LoVo (cell line): ENCODE results near the gene SHKBP1.
"Not testable (repeated sequence)": the region's sequence is repeated elsewhere in the genome, so short reads cannot be mapped to it uniquely, and the experiment has no call there.

Source experiments
- DNase-seq: peaks from one replicate; pipeline ENCODE4 v3.0.0-alpha.2; 2016; ENCODE audit warnings: low spot score

Gene SHKBP1

DNA sequence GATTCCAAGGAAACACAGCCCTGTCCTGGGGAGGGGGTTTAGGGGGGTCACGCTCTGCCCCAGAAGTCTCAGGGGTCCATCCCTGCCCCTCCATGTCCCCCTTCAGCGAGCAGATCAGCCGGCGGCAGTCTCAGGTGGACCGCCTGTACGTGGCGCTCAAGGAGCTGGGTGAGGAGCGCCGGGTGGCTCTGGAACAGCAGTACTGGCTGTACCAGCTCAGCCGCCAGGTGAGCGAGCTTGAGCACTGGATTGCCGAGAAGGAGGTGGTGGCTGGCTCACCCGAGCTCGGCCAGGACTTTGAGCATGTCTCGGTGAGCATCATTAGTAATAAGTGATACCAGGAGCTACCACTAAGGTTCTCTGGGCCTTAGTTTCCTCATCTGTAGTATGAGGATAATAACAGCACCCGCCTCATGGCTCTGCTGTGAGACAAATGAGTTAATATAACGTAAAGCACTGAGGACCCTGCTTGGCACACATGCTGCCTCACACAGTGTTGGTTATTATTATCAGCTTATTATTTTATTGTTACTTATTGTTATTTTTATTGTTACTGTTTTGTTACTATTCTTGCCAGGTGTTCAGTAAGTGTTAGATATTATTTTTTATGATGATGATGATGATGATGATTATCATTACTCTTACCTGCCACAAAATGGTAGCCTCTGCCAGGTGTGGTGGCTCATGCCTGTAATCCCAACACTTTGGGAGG, 20.5 kb upstream of the SHKBP1 start:
- no peak for DNase-seq

DNA sequence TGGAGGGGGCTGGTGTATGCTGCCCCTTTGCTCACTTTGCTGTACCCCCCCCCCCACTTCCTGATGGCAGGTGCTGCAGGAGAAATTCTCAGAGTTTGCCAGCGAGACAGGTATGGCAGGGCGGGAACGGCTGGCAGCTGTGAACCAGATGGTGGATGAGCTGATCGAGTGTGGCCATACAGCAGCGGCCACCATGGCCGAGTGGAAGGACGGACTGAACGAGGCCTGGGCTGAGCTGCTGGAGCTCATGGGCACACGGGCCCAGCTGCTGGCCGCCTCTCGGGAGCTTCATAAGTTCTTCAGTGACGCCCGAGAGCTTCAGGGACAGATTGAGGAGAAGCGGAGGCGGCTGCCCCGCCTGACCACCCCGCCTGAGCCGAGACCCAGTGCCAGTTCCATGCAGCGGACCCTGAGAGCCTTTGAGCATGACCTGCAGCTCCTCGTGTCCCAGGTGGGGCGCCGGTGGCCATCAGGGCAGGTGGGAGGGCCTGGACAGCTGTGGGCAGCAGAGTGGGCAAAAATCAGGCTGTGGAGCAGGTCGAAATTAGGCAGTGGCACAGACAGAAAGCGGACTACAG, 19.6 kb upstream of the SHKBP1 start:
- no peak for DNase-seq

DNA sequence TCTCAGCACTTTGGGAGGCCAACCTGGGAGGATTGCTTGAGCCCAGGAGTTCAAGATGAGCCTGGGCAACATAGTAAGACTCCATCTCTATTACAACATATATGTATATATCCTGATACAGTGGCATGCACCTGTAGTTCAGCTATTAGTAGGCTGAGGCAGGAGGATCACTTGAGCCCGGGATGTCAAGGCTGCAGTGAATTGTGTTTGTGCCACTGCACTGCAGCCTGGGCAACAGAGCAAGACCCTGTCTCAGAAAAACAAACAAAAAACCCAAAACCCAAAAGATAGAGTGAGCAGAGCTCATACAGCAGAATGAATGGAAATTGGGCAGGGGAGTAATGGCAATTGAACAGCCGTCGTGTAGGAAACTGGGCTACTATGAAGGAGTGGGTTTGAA, 17.3 kb upstream of the SHKBP1 start:
- DNase-seq: no peak

DNA sequence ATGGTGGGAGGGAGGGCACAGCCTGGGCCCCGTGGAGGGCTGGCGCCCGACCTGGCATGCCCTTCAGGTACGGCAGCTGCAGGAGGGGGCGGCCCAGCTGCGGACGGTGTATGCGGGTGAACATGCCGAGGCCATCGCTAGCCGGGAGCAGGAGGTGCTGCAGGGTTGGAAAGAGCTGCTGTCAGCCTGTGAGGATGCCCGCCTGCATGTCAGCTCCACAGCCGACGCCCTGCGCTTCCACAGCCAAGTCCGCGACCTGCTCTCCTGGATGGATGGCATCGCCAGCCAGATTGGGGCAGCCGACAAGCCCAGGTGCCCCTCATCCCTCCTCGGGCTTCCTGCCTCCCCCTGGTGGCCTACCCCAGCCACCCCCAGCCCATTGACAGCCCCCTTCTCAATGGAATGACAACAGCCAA, 16.6 kb upstream of the SHKBP1 start:
- no peak for DNase-seq

- no peak for DNase-seq
These were observed 14.7 kb upstream of the SHKBP1 start for GRCh38 chr19:40561947-40562346.

- not testable (repeated sequence) for DNase-seq
These were observed 12.1 kb upstream of the SHKBP1 start for GRCh38 chr19:40564535-40564934.

DNA sequence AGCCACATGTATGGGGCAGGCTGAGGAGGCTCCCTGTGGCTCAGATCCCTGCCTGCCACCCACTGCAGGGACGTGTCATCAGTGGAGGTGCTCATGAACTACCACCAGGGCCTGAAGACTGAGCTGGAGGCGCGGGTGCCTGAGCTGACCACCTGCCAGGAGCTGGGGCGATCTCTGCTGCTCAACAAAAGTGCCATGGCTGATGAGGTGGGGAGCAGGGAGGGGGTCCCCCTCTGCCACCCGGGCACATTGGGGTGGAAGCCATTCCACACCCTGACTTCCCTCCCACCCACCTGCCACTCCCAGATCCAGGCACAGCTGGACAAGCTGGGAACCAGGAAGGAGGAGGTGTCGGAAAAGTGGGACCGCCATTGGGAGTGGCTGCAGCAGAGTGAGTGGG, 11.3 kb upstream of the SHKBP1 start:
- no peak for DNase-seq

GRCh38 chr19:40565910-40566495, 10.7 kb upstream of the SHKBP1 start:
- DNase-seq: no peak

DNA sequence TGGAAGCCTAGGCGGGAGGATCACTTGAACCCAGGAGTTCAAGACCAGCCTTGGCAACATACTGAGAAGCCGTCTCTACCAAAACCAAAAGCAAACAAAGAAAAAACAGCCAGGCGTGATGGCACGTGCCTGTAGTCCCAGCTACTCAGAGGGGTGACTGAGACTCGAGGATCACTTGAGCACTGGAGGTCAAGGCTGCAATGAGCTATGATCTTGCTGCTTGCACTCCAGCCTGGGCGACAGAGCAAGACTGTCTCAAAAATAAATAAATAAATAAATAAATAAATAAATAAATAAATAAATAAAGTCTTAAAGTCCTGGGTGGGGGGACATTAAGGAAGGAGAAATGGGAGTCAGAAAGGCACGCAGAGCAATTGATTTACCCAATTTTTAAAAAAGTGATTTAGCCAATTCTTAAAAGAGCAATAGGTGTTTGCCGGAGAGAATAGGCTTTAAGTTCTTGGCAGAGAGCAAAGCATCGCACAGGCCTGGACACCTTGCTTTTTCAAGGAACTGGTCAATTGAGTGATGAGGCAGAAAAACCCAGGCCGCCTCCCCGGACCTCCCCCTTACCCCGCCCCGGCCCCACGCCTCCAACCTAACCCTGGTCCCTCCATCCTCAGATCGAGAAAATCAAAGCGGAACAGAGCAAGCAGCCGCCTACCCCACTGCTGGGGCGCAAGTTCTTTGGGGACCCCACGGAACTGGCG, 9.5 kb upstream of the SHKBP1 start:
- no peak for DNase-seq

DNA sequence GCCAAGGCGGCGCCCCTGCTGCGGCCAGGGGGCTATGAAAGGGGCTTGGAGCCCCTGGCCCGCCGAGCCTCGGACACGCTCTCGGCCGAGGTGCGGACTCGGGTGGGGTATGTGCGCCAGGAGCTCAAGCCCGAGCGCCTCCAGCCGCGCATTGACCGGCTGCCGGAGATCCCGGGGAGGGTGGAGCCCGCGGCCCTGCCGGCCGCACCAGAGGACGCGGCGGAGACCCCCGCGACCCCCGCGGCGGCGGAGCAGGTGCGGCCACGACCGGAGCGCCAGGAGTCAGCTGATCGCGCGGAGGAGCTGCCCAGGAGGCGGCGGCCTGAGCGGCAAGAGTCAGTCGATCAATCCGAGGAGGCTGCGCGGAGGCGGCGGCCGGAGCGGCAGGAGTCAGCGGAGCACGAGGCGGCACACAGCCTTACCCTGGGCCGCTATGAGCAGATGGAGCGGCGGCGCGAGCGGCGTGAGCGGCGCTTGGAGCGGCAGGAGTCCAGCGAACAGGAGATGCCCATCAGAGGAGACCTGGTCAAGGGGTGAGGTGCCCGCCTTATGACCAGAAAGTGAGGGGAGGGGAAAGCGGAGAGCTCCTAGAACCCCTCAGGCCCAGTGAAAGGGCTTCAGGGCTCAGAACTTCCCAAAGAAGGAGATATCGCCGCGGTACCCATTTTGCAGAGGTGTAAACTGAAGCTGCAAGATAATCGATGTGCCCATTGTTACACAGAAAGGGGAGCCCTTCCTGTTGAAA, 8.8 kb upstream of the SHKBP1 start:
- DNase-seq: no peak

GRCh38 chr19:40570313-40571004, 6.2 kb upstream of the SHKBP1 start:
- DNase-seq: peak; percentile 99

GRCh38 chr19:40571005-40571318, 5.7 kb upstream of the SHKBP1 start:
- DNase-seq: no peak

- DNase-seq: no peak
These were observed 4.7 kb upstream of the SHKBP1 start for GRCh38 chr19:40571831-40572495.

GRCh38 chr19:40575326-40575725, 1.3 kb upstream of the SHKBP1 start:
- no peak for DNase-seq

DNA sequence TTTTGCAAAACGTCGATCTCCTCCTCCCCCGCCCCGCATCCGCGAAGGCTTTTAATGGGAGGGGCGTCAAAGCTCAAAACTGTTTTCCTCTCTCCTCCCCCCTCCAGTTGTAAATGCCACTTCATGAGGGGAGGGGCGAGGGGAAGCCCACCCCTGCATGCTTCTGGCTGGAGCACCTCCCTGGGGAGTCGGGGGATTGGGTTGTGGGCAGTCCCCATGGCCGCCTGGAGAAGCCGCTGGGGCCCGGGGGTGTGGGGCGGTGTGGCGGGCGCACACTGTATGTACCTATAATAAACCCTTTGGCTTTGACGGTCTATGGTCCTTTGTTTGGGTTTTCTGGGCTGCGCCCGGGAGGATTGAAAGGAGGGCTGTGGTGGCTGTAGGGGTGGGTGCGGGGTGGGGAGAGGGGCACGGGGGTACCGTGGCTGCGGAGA, 505 bp upstream of the SHKBP1 start:
- DNase-seq: no peak

DNA sequence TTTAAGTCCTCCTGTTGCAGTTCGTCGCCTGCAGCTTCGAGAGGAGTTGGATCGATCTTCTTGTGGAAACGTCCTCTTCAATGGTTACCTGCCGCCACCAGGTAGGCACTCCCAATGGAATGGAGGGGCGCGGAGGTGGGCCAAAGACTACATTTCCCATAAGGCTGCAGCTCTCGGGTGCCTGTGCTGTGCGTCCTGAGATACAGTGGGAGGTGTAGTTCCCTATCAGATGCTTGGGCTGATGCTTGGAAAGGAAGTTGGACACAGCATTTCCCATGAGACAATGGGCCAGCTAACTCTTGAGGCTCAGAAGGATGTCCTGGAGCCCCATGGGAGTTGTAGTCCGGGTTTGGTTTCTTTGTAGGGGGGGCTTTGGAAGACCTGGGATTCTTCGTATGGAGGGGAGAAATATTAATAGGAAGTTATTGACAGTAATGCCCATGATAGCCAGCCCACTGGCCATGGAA, 1.8 kb downstream of the SHKBP1 start:
- no peak for DNase-seq

GRCh38 chr19:40580619-40581018, 3.9 kb downstream of the SHKBP1 start:
- no peak for DNase-seq

DNA sequence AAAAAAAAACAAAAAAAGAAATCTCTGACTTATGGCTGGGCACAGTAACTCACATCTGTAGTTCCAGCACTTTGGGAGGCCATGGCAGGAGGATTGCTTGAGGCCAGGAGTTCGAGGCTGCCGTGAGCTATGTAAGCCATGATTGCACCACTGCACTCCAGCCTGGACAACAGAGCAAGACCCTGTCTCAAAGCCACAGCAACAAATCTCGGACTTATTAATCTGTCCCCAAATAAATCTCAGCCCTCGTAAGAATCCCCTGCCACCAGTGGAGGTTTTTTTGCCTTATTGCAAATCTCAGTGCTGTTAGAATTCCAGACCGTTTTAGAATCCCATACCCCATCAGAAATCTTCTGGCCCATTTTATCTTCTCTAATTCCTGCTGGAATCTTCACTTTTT, 4.9 kb downstream of the SHKBP1 start:
- no peak for DNase-seq

DNA sequence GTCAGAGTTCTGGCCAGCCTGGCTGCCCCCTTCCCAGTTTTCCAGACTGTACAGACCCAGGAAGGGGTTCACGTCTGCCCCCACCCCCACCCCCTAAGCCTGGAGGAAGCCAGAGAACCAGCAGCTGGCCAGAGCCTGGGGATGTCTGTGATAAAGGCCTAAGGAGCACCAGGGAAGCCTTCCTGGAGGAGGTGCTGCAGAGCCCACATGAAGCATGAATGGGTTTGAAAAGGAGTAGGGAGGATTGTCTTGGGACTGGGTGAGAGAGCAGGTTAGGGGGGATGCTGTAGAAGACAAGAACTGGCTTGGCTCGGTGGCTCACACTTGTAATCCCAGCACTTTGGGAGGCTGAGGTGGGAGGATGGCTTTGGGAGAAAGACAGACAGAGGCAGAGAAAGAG, 5.8 kb downstream of the SHKBP1 start:
- no peak for DNase-seq

DNA sequence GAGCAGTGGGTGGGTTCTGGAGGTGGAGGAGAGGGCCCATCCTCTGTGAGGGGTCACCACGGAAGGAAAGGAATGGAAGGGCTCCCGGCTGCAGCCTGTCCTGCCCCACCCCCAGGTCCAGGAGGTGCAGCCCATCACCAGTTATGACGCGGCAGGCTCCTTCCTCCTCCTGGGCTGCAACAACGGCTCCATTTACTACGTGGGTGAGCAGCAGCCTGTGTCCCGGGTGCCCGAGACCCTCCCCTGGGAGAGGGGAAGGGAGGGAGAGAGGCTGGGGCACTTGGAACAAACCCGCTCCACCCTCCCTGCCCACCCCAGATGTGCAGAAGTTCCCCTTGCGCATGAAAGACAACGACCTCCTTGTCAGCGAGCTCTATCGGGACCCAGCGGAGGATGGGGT, 6.6 kb downstream of the SHKBP1 start:
- no peak for DNase-seq

- no peak for DNase-seq
These were observed 7.3 kb downstream of the SHKBP1 start for GRCh38 chr19:40584007-40584406.
